Measurements from ENCODE around the gene PTGER2.

DNA sequence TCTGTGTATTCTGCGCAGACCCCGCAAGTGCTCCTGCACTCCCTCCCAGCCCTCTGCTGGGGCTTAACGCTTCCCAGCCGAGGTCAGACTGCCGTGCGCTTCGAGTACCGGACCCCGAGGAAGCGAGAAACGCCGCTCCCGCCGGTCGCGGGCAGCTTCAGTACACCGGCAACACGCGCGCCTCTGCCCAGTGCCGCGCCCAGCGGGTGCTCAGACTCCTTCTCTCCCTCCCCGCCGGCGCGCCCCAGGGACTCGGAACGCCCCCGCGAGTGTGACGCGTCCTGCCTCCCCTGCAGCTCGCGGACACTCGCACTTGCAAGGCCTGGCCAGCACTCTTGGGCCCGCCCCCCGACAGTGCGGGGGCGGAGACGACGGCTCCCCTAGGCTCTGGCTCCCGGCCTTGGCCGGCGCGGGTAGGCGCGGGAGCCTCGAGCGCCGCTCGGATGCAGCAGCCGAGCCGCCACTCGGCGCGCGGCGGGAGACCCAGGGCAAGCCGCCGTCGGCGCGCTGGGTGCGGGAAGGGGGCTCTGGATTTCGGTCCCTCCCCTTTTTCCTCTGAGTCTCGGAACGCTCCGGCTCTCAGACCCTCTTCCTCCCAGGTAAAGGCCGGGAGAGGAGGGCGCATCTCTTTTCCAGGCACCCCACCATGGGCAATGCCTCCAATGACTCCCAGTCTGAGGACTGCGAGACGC, at the start of gene PTGER2:
- TF ChIP-seq, protein P1, sequence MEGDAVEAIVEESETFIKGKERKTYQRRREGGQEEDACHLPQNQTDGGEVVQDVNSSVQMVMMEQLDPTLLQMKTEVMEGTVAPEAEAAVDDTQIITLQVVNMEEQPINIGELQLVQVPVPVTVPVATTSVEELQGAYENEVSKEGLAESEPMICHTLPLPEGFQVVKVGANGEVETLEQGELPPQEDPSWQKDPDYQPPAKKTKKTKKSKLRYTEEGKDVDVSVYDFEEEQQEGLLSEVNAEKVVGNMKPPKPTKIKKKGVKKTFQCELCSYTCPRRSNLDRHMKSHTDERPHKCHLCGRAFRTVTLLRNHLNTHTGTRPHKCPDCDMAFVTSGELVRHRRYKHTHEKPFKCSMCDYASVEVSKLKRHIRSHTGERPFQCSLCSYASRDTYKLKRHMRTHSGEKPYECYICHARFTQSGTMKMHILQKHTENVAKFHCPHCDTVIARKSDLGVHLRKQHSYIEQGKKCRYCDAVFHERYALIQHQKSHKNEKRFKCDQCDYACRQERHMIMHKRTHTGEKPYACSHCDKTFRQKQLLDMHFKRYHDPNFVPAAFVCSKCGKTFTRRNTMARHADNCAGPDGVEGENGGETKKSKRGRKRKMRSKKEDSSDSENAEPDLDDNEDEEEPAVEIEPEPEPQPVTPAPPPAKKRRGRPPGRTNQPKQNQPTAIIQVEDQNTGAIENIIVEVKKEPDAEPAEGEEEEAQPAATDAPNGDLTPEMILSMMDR (optimal IDR thresholded peaks at IDR 0.05 in 1 of 3, IDR thresholded peaks at IDR 0.05 in 1 of 3, conservative IDR thresholded peaks at IDR 0.05 in 1 of 3; ENCODE audit: extremely low read depth in 1 of 3, insufficient read depth in 2 of 3, low read length in 3 of 3) = no peak
- TF ChIP-seq EZH2 (IDR thresholded peaks at IDR 0.05; ENCODE audit: low read length) = no peak

All from keratinocyte (primary cell).